Gastroesophageal sphincter (tissue), 3 donors: Measurements from ENCODE around the gene KRTAP19-5.

Experiments
- EP300 ChIP-seq: sonication (generic); formaldehyde crosslinking; IDR thresholded peaks from one replicate; pipeline ENCODE4 v1.6.1; 2017; ENCODE audit warnings: antibody characterized with exemption, mild to moderate bottlenecking
- POLR2A ChIP-seq, 2 donors: fragments of 450-650 bp; IDR thresholded peaks; one replicate each; pipeline ENCODE4 v1.6.1; 2017; ENCODE audit warnings: antibody characterized with exemption in 2 of 2, mild to moderate bottlenecking in 2 of 2, moderate library complexity in 1 of 2
- POLR2AphosphoS5 ChIP-seq: sonication (generic); formaldehyde crosslinking; IDR thresholded peaks from one replicate; pipeline ENCODE4 v1.6.1; 2017; ENCODE audit warnings: antibody characterized with exemption
- TF ChIP-seq, protein P1 (sequence below), 4 experiments: fragments of 200-600 bp in 2 of 4; fragments of 450-650 bp in 2 of 4; sonication (generic) in 1 of 4; IDR thresholded peaks; one replicate each; pipeline ENCODE4 v1.5.1; 2017 to 2019; ENCODE audit warnings: antibody characterized with exemption in 4 of 4, mild to moderate bottlenecking in 2 of 4, moderate library complexity in 2 of 4

DNA sequence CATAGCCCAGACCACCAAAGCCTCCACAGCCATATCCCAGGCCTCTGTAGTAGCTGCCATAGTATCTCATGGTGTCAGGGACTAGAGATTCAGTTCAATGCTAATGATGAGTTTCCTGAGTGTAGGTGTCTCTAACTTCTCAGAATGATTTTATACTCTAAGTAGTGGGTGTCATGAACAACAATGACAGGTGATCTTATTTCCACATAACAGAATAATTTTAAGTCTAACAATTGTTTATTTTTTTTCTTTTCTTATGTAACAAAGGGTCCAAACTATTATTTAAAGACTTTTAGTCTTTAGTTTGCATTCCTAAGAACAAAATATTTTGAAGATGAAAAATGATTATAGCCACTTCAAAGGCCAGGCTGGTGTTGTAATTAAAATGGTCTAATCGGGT lies 39.8 kb upstream of the KRTAP19-5 start, which contains the start of gene KRTAP19-6:
- TF ChIP-seq, protein P1, sequence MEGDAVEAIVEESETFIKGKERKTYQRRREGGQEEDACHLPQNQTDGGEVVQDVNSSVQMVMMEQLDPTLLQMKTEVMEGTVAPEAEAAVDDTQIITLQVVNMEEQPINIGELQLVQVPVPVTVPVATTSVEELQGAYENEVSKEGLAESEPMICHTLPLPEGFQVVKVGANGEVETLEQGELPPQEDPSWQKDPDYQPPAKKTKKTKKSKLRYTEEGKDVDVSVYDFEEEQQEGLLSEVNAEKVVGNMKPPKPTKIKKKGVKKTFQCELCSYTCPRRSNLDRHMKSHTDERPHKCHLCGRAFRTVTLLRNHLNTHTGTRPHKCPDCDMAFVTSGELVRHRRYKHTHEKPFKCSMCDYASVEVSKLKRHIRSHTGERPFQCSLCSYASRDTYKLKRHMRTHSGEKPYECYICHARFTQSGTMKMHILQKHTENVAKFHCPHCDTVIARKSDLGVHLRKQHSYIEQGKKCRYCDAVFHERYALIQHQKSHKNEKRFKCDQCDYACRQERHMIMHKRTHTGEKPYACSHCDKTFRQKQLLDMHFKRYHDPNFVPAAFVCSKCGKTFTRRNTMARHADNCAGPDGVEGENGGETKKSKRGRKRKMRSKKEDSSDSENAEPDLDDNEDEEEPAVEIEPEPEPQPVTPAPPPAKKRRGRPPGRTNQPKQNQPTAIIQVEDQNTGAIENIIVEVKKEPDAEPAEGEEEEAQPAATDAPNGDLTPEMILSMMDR (IDR thresholded peaks at IDR 0.05): no peak
- TF ChIP-seq POLR2A (IDR thresholded peaks at IDR 0.05) (no peak), POLR2AphosphoS5 (no peak), EP300 (no peak)
